Measurements from ENCODE around the gene SLF2. TPM values are rescaled to one million over a fixed set of nuclear protein-coding genes. Genes with fewer than 3 reads are reported as not detected.

Gene SLF2
- total RNA-seq, 4 donors from 2014 or later, result 27.9 to 102 (median 59.9) TPM

DNA sequence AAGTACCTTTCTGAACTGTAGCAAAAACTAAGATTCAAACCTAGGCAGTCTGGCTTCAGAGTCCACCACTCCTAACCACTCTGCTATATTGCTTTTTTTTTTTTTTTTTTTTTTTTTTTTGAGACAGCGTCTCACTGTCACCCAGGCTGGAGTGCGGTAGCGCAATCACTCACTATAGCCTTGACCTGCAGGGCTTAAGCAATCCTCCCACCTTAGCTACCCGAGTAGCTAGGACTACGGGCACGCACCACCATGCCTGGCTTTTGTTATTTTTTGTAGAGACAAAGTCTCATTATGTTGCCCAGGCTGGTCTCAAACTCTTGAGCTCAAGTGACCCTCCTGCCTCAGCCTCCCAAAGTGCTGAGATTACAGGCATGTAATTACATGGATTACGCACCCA is 10.1 kb upstream of the SLF2 start:
- no peak overlapping the region for H3K27ac ChIP-seq
- TF ChIP-seq, protein P1, sequence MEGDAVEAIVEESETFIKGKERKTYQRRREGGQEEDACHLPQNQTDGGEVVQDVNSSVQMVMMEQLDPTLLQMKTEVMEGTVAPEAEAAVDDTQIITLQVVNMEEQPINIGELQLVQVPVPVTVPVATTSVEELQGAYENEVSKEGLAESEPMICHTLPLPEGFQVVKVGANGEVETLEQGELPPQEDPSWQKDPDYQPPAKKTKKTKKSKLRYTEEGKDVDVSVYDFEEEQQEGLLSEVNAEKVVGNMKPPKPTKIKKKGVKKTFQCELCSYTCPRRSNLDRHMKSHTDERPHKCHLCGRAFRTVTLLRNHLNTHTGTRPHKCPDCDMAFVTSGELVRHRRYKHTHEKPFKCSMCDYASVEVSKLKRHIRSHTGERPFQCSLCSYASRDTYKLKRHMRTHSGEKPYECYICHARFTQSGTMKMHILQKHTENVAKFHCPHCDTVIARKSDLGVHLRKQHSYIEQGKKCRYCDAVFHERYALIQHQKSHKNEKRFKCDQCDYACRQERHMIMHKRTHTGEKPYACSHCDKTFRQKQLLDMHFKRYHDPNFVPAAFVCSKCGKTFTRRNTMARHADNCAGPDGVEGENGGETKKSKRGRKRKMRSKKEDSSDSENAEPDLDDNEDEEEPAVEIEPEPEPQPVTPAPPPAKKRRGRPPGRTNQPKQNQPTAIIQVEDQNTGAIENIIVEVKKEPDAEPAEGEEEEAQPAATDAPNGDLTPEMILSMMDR (IDR thresholded peaks at IDR 0.05), result no peak
- TF ChIP-seq POLR2A (IDR thresholded peaks at IDR 0.05), result no peak
- intact Hi-C loops (cut with DNase I; ENCODE audit: low total_unique reads), result no loop called here

DNA sequence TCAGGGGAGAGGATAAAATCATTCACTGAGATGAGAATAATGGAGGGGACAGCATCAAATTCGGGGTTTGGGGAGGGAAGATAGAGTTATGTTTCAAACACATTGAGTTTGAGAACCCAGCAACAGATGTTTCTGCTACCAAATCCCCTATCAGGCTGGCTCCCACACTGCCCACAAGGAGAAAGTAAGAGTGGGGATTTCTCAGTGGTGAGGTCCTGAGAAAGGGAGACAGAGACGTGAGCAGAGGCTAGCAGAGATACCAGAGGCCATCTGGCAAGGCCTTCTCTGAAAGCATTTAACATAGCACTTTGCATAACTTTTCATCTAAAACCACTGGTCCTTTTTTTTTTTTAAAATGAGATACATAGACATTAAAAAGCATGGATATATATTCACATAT is 7.8 kb upstream of the SLF2 start:
- DNase-seq, result no peak
- H3K4me1 ChIP-seq, result peaks cover 0 to under 1% of the 10 kb centered on the region in 2 donors
- no peak for TF ChIP-seq POLR2A (IDR thresholded peaks at IDR 0.05)
- TF ChIP-seq, protein P1 (IDR thresholded peaks at IDR 0.05), result no peak
- H3K4me3 ChIP-seq, result no peak overlapping the region
- no peaks in the 10 kb centered on the region for H3K36me3 ChIP-seq
- no peaks in the 10 kb centered on the region for H3K9me3 ChIP-seq
- H3K27ac ChIP-seq, result no peak overlapping the region
- intact Hi-C loops (cut with DNase I; ENCODE audit: low total_unique reads), result no loop called here
- no peaks in the 10 kb centered on the region for H3K27me3 ChIP-seq

More for the DNA sequence above, 10.1 kb upstream of the SLF2 start:
- Histone ChIP-seq H3K4me3 (no peak overlapping the region), H3K27me3 (no peaks in the 10 kb centered on the region), H3K36me3 (no peaks in the 10 kb centered on the region), H3K9me3 (no peaks in the 10 kb centered on the region), H3K4me1 (no peaks in the 10 kb centered on the region)
- no peak for DNase-seq

DNA sequence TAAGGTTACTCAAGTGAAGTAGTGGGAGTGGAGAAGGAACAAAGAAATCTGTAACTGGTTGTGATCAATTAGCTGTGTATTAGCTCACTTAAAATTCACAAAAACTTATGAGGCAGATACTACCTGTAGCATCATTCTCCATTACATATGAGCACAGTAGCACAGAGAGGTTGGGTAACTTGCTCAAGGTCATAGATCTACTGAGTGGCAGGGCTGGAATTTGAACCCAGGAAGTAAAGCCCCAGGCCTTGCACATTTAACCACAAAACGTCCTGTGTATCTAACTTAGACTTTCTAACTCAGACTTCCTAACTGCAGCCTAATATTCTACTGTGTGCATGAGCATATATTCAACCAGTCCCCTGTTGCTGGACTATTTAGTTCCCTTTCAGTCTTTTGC is 5.6 kb upstream of the SLF2 start:
- Histone ChIP-seq H3K9me3 (no peaks in the 10 kb centered on the region), H3K4me3 (no peak overlapping the region), H3K4me1 (peaks cover 0 to 8% of the 10 kb centered on the region in 2 donors), H3K27me3 (no peaks in the 10 kb centered on the region), H3K27ac (no peak overlapping the region), H3K36me3 (no peaks in the 10 kb centered on the region)
- no peak for TF ChIP-seq POLR2A (IDR thresholded peaks at IDR 0.05)
- TF ChIP-seq, protein P1 (IDR thresholded peaks at IDR 0.05), result no peak
- intact Hi-C loops (cut with DNase I; ENCODE audit: low total_unique reads), result no loop called here
- DNase-seq, result no peak

DNA sequence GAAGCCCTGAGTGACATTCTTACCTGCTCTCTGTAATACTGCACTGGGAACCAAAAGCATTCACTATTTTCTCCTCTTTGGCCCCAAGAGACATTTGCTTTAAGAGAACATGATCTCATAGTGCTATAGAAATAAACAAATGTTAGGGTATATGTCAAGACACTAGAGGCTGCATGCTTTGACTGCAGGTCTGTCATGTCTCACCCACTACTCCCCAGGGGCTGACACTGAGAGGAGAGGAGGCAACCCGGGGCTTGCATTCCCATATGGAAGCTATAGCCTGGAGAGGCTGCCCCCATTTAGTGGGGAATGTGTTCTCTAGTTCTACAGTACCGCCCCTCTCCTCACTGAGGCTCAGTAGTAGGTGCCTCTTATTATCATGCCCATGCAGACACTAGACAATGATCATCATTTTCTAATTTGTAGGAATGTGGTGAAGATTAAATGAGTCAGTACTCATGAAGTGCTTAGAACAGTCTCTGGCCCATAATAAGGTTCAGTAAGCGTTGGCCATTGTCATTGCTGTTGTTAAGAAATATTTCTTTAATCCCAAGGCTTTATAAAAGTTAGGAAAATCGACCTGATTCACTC is 4.9 kb upstream of the SLF2 start:
- TF ChIP-seq, protein P1 (IDR thresholded peaks at IDR 0.05), result no peak
- no peak for TF ChIP-seq POLR2A (IDR thresholded peaks at IDR 0.05)
- Histone ChIP-seq H3K4me3 (no peak overlapping the region), H3K27ac (no peak overlapping the region), H3K4me1 (peaks cover 0 to 8% of the 10 kb centered on the region in 2 donors), H3K9me3 (no peaks in the 10 kb centered on the region), H3K36me3 (no peaks in the 10 kb centered on the region), H3K27me3 (no peaks in the 10 kb centered on the region)
- intact Hi-C loops (cut with DNase I; ENCODE audit: low total_unique reads), result no loop called here
- no peak for DNase-seq

DNA sequence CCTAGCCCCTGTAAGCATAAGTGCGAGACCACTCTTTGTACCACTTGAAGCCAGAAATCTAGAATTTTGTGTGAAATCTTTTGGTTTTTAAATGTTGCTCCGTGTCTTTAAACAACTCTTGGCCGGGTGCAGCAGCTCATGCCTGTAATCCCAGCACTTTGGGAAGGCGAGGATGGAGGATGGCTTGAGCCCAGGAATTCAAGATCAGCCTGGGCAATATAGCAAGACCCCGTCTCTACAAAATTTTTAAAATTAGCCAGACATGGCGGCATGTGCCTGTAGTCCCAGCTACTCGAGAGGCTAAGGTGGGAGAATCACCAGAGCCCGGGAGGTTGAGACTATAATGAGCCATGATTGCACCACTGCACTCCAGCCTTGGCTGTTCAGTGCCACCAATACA is 4.4 kb upstream of the SLF2 start:
- Histone ChIP-seq H3K27me3 (no peaks in the 10 kb centered on the region), H3K27ac (no peak overlapping the region), H3K36me3 (no peaks in the 10 kb centered on the region), H3K4me1 (peaks cover 0 to 8% of the 10 kb centered on the region in 2 donors), H3K9me3 (no peaks in the 10 kb centered on the region), H3K4me3 (no peak overlapping the region)
- TF ChIP-seq POLR2A (IDR thresholded peaks at IDR 0.05), result no peak
- TF ChIP-seq, protein P1 (IDR thresholded peaks at IDR 0.05), result no peak
- no peak for DNase-seq
- intact Hi-C loops (cut with DNase I; ENCODE audit: low total_unique reads), result no loop called here
